ENCODE measurements around the gene SFT2D2. TPM values are rescaled to one million over a fixed set of nuclear protein-coding genes. Genes with fewer than 3 reads are reported as not detected.
"Not testable (repeated sequence)": the region's sequence is repeated elsewhere in the genome, so short reads cannot be mapped to it uniquely, and the experiment has no call there.

SFT2D2 gene
- total RNA-seq, result 71.1 and 76.5 TPM in 2 replicates

GRCh38 chr1:168225476-168226190 is at the start of gene SFT2D2:
Gene SFT2D2 (plus strand): TSS chr1:168226004. CDS start chr1:168226080, 76 bp downstream.
- Mint-ChIP-seq H3K9me3 (peaks cover 6% of the 10 kb centered on the region), H3K27ac (peak within 1 kb of the TSS; percentile 87), H3K36me3 (ENCODE audit: low read depth) (peaks cover 31% of the 10 kb centered on the region), H3K4me1 (ENCODE audit: low read depth) (peaks cover 61% of the 10 kb centered on the region), H3K4me3 (peak within 1 kb of the TSS; percentile 90), H3K27me3 (ENCODE audit: insufficient read depth) (peaks cover 4% of the 10 kb centered on the region)
- DNase-seq (ENCODE audit: low spot score), result peak; percentile 77
- intact Hi-C loops (cut with micrococcal nuclease), result loop anchor here (1.0 to 5.0 kb wide), 8 partner anchors 47 to 503 kb away; partner anchors contain the start of genes DCAF6, GPR161, MPC2 and MPZL1

DNA sequence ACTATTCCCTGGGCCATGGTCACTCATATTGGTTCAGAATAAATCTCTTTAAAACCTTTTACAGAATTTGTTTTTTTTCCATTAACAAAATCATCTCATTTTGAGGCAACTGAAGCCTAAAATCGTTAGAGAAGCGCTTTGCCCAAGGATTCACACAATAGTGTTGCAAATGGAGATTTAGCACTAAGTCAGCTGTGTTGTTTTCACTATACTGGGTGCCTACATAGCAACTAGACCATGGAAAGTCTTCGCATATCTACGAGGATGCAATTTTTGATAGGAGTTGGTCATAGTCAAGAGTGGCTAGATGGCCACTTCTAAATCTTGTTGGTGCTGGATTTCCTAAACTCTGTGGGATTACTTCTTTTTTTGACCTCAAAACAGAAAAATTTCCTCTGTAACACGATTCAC is 47.6 kb upstream of the SFT2D2 start:
- Mint-ChIP-seq H3K9me3 (no peaks in the 10 kb centered on the region), H3K27me3 (ENCODE audit: insufficient read depth) (no peaks in the 10 kb centered on the region), H3K4me1 (ENCODE audit: low read depth) (no peaks in the 10 kb centered on the region), H3K36me3 (ENCODE audit: low read depth) (no peaks in the 10 kb centered on the region), H3K27ac (no peak overlapping the region), H3K4me3 (no peak overlapping the region)
- intact Hi-C loops (cut with micrococcal nuclease), result loop anchor here (1.0 to 5.0 kb wide), 5 partner anchors 47 to 1519 kb away; partner anchors contain the start of gene DCAF6
- no peak for DNase-seq (ENCODE audit: low spot score)

GRCh38 chr1:168178638-168179437 is 47.0 kb upstream of the SFT2D2 start, which contains the start of gene TIPRL:
Gene TIPRL (plus strand): TSS chr1:168178962. CDS start chr1:168179078, 116 bp downstream.
- DNase-seq (ENCODE audit: low spot score), result peak; percentile 95
- Mint-ChIP-seq H3K27ac (no peak within 1 kb of the TSS), H3K4me1 (ENCODE audit: low read depth) (no peaks in the 10 kb centered on the region), H3K4me3 (no peak within 1 kb of the TSS), H3K36me3 (ENCODE audit: low read depth) (peaks cover 2% of the 10 kb centered on the region), H3K9me3 (no peaks in the 10 kb centered on the region), H3K27me3 (ENCODE audit: insufficient read depth) (no peaks in the 10 kb centered on the region)
- intact Hi-C loops (cut with micrococcal nuclease), result loop anchor here (1.0 to 5.0 kb wide), 9 partner anchors 41 to 1518 kb away; partner anchors contain the start of gene DCAF6

DNA sequence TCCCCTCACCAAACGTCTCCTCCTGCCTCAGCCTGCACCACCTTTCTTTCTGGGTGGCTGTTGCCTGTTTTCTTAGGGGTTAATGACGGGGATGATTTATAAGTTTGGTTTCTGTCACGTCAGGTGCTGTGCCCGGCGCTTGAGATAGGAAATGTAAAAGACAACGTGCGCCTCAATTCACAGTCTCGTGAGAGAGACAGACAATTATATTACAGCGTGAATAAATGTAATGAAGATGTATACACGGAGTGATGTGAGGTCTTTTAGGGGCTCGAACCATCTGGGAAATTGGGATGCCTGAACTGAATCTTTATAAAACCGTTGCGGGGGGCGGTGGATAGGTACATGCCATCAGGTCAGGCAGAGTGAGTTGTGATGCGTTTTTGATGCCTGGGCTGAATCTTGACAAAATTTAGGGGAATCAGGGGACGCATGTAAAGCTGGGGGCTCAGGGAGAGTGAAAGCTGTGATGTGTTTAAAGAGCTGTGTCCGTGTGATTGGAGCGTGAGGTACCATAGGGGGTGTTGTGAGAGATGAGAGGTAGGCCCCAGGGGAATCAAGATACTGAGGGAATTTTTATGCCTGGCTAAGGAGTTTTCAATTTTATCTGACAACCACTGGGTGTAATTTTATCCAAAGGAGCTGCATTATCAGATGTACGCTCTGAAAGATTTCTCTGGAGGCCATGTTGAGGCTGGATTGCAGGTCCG is 46.2 kb upstream of the SFT2D2 start:
- intact Hi-C loops (cut with micrococcal nuclease), result loop anchor here (1.0 to 5.0 kb wide), 8 partner anchors 15 to 1518 kb away; no protein-coding TSS in a partner anchor
- H3K27me3 Mint-ChIP-seq (ENCODE audit: insufficient read depth), result no peaks in the 10 kb centered on the region
- no peak overlapping the region for H3K27ac Mint-ChIP-seq
- no peaks in the 10 kb centered on the region for H3K9me3 Mint-ChIP-seq
- DNase-seq (ENCODE audit: low spot score), result no peak
- no peaks in the 10 kb centered on the region for H3K4me1 Mint-ChIP-seq (ENCODE audit: low read depth)
- no peak overlapping the region for H3K4me3 Mint-ChIP-seq
- H3K36me3 Mint-ChIP-seq (ENCODE audit: low read depth), result peaks cover 4% of the 10 kb centered on the region

DNA sequence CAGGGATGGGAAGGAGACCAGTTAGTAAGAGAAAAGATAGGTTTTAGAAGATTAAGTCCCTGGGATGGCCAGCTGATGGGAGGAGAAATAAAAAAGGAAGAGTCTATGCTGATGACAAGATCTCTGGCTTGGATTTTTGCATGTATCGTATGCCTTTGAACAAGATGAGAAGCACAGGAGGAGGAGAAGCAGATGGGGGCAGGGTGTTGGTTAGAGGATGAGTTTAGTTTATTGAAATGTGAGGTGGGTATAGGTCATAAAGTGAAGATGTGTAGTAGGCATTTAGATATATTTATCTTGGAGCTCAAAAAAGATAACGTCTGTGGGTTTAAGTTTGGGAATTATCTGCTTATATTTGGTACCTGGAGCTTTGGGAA is 45.7 kb upstream of the SFT2D2 start:
- intact Hi-C loops (cut with micrococcal nuclease), result loop anchor here (2.0 kb wide), 1 partner anchor 15 kb away; no protein-coding TSS in a partner anchor
- Mint-ChIP-seq H3K27me3 (ENCODE audit: insufficient read depth) (no peaks in the 10 kb centered on the region), H3K27ac (no peak overlapping the region), H3K4me3 (no peak overlapping the region), H3K36me3 (ENCODE audit: low read depth) (peaks cover 6% of the 10 kb centered on the region), H3K9me3 (no peaks in the 10 kb centered on the region), H3K4me1 (ENCODE audit: low read depth) (no peaks in the 10 kb centered on the region)
- DNase-seq (ENCODE audit: low spot score), result no peak

GRCh38 chr1:168181063-168181720 is 44.6 kb upstream of the SFT2D2 start:
- peaks cover 11% of the 10 kb centered on the region for H3K36me3 Mint-ChIP-seq (ENCODE audit: low read depth)
- not testable (repeated sequence) for H3K9me3 Mint-ChIP-seq; H3K4me1 Mint-ChIP-seq (ENCODE audit: low read depth); H3K27ac Mint-ChIP-seq; H3K27me3 Mint-ChIP-seq (ENCODE audit: insufficient read depth); DNase-seq (ENCODE audit: low spot score)
- H3K4me3 Mint-ChIP-seq, result peak overlapping the region; percentile 24
- intact Hi-C loops (cut with micrococcal nuclease), result loop anchor here (2.0 kb wide), 1 partner anchor 14 kb away; no protein-coding TSS in a partner anchor

DNA sequence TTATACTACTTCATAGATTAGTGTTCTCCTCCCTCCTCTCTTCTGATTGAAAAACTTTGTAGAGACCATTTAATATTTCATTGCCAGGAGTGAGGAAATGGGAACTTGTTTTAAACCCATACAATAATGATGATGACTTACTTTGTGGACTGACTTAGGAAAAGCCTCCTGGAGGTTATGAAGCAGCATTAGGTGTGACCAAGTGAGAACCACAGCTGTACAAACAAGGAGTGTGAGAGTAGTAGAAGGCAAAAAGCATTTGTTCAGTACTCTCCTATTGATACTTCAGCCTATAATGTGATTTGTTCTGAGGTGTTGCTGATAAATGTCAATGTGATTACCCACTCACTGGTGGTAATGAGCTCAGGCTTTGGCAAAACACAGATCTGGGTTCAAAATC is 38.6 kb upstream of the SFT2D2 start:
- peaks cover 41% of the 10 kb centered on the region for H3K36me3 Mint-ChIP-seq (ENCODE audit: low read depth)
- DNase-seq (ENCODE audit: low spot score), result no peak
- H3K4me3 Mint-ChIP-seq, result no peak overlapping the region
- peaks cover 13% of the 10 kb centered on the region for H3K4me1 Mint-ChIP-seq (ENCODE audit: low read depth)
- intact Hi-C loops (cut with micrococcal nuclease), result no loop called here
- H3K27ac Mint-ChIP-seq, result no peak overlapping the region
- no peaks in the 10 kb centered on the region for H3K27me3 Mint-ChIP-seq (ENCODE audit: insufficient read depth)
- H3K9me3 Mint-ChIP-seq, result no peaks in the 10 kb centered on the region

- peaks cover 41% of the 10 kb centered on the region for H3K36me3 Mint-ChIP-seq (ENCODE audit: low read depth)
- H3K4me3 Mint-ChIP-seq, result no peak overlapping the region
- intact Hi-C loops (cut with micrococcal nuclease), result no loop called here
- H3K27ac Mint-ChIP-seq, result no peak overlapping the region
- DNase-seq (ENCODE audit: low spot score), result no peak
- H3K9me3 Mint-ChIP-seq, result no peaks in the 10 kb centered on the region
- H3K4me1 Mint-ChIP-seq (ENCODE audit: low read depth), result peaks cover 13% of the 10 kb centered on the region
- H3K27me3 Mint-ChIP-seq (ENCODE audit: insufficient read depth), result no peaks in the 10 kb centered on the region
Measured at GRCh38 chr1:168190403-168190802, 35.4 kb upstream of the SFT2D2 start.

GRCh38 chr1:168195199-168196135 is 30.3 kb upstream of the SFT2D2 start:
- H3K36me3 Mint-ChIP-seq (ENCODE audit: low read depth), result peaks cover 33% of the 10 kb centered on the region
- H3K4me1 Mint-ChIP-seq (ENCODE audit: low read depth), result peaks cover 13% of the 10 kb centered on the region
- H3K27ac Mint-ChIP-seq, result peak overlapping the region; percentile 10
- no peaks in the 10 kb centered on the region for H3K27me3 Mint-ChIP-seq (ENCODE audit: insufficient read depth)
- no peak overlapping the region for H3K4me3 Mint-ChIP-seq
- no peak for DNase-seq (ENCODE audit: low spot score)
- H3K9me3 Mint-ChIP-seq, result no peaks in the 10 kb centered on the region
- intact Hi-C loops (cut with micrococcal nuclease), result loop anchor here (2.0 kb wide), 2 partner anchors 15 to 27 kb away; no protein-coding TSS in a partner anchor

DNA sequence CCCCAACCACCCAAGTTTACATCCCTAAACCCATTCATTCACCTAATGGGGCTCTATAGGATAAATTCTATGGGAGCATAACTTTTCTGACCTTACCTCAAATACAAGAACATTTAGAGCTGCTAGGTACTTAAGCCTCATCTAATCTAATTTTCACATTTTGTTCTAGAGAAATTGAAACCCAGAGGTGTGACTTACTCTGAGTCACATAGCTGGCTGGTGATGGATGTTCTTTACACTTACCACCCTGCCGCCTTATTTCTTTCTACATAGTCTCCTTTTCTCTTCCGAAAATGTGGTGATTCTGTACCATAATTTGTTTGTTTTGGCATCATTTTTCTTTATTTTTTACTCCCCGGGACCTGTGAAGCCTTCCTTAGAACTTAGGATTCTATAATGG is 26.7 kb upstream of the SFT2D2 start:
- DNase-seq (ENCODE audit: low spot score), result no peak
- intact Hi-C loops (cut with micrococcal nuclease), result no loop called here
- H3K27ac Mint-ChIP-seq, result no peak overlapping the region
- peaks cover 38% of the 10 kb centered on the region for H3K36me3 Mint-ChIP-seq (ENCODE audit: low read depth)
- H3K4me1 Mint-ChIP-seq (ENCODE audit: low read depth), result peaks cover 9% of the 10 kb centered on the region
- H3K27me3 Mint-ChIP-seq (ENCODE audit: insufficient read depth), result no peaks in the 10 kb centered on the region
- H3K9me3 Mint-ChIP-seq, result no peaks in the 10 kb centered on the region
- no peak overlapping the region for H3K4me3 Mint-ChIP-seq

DNA sequence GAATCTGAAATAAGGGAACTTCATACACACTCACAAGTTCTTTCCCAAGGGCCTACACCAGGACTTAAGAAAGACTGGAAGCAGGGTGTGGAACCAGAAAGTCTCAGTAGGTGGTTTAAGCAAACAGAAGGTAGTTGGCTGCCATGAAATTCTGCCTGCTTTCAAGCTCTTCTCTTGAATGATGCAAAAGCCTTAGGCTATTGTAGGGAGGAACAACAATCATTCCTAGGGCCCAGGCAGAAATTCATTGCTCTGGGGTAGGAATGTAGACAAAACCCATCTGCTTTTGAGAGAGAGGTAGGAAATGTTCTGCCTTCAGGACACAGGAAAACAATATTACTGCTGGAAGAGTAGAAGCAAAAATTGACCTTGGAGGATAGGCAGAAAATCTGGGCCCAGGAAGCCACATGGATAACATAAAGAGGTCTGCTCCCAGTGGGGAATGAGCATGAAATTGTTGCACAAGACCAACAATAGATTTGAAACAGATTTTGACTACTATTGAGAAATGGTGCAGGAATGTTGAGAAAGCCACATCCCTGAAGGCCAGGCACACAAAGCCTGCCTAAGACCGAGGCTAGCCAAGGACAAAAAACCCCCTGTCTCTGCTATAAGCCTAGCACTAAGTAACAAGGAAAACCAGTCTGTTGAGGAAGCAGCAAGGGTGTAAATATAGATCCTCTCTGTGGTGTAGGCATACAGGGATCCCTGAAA is 22.7 kb upstream of the SFT2D2 start:
- peaks cover 40% of the 10 kb centered on the region for H3K36me3 Mint-ChIP-seq (ENCODE audit: low read depth)
- no peak overlapping the region for H3K4me3 Mint-ChIP-seq
- H3K27ac Mint-ChIP-seq, result no peak overlapping the region
- intact Hi-C loops (cut with micrococcal nuclease), result no loop called here
- no peak for DNase-seq (ENCODE audit: low spot score)
- H3K4me1 Mint-ChIP-seq (ENCODE audit: low read depth), result peaks cover 5% of the 10 kb centered on the region
- no peaks in the 10 kb centered on the region for H3K9me3 Mint-ChIP-seq
- H3K27me3 Mint-ChIP-seq (ENCODE audit: insufficient read depth), result no peaks in the 10 kb centered on the region

All from activated T-helper 1 cell treated with anti-CD3 and anti-CD28 coated beads, Interleukin-12 subunit alpha, Interleukin-12 subunit beta, Interleukin-2, Interleukin-4 antibody, amounts not matched to agents 30 ng/mL and 10 ng/mL and 1 ng/mL, durations not matched to agents 14 hours and 24 hours and 36 hours (primary cell).